ENCODE data around the gene RIPOR3. TPM values are rescaled to one million over a fixed set of nuclear protein-coding genes. Genes with fewer than 3 reads are reported as not detected.

Gene RIPOR3
- total RNA-seq, 1 donor from 2014 or later, result 15.1 TPM

GRCh38 chr20:50594591-50595432 lies 96.5 kb downstream of the RIPOR3 start:
- Histone ChIP-seq H3K9me3 (no peaks in the 10 kb centered on the region), H3K27ac (no peak overlapping the region), H3K27me3 (no peaks in the 10 kb centered on the region), H3K4me3 (no peak overlapping the region), H3K36me3 (no peaks in the 10 kb centered on the region), H3K4me1 (peaks cover 0 to 4% of the 10 kb centered on the region in 2 donors)
- DNase-seq (ENCODE audit: low spot score in 2 of 2), result peak in 1 of 2 donors; percentile 58
- intact Hi-C loops (cut with DNase I), result no loop called here
- TF ChIP-seq CTCF (IDR thresholded peaks at IDR 0.05), result no peak

GRCh38 chr20:50594231-50594590 lies 97.1 kb downstream of the RIPOR3 start:
- no peaks in the 10 kb centered on the region for H3K27me3 ChIP-seq
- TF ChIP-seq CTCF (IDR thresholded peaks at IDR 0.05), result no peak
- H3K4me3 ChIP-seq, result no peak overlapping the region
- H3K27ac ChIP-seq, result no peak overlapping the region
- peaks cover 0 to 4% of the 10 kb centered on the region in 2 donors for H3K4me1 ChIP-seq
- intact Hi-C loops (cut with DNase I), result no loop called here
- H3K9me3 ChIP-seq, result no peaks in the 10 kb centered on the region
- H3K36me3 ChIP-seq, result no peaks in the 10 kb centered on the region
- no peak for DNase-seq (ENCODE audit: low spot score in 2 of 2)

GRCh38 chr20:50593005-50593335 lies 98.4 kb downstream of the RIPOR3 start:
- H3K4me3 ChIP-seq, result no peak overlapping the region
- no peak for TF ChIP-seq CTCF (IDR thresholded peaks at IDR 0.05)
- H3K4me1 ChIP-seq, result peaks cover 0 to 4% of the 10 kb centered on the region in 2 donors
- DNase-seq (ENCODE audit: low spot score in 2 of 2), result peak in 1 of 2 donors; percentile 55
- H3K36me3 ChIP-seq, result no peaks in the 10 kb centered on the region
- H3K9me3 ChIP-seq, result no peaks in the 10 kb centered on the region
- intact Hi-C loops (cut with DNase I), result no loop called here
- no peaks in the 10 kb centered on the region for H3K27me3 ChIP-seq
- no peak overlapping the region for H3K27ac ChIP-seq

- DNase-seq (ENCODE audit: low spot score in 2 of 2), result peak in 1 of 2 donors; percentile 55
- H3K4me3 ChIP-seq, result no peak overlapping the region
- intact Hi-C loops (cut with DNase I), result no loop called here
- H3K27me3 ChIP-seq, result no peaks in the 10 kb centered on the region
- H3K36me3 ChIP-seq, result peaks cover 2 to 5% of the 10 kb centered on the region in 2 donors
- H3K27ac ChIP-seq, result no peak overlapping the region
- no peaks in the 10 kb centered on the region for H3K9me3 ChIP-seq
- H3K4me1 ChIP-seq, result peaks cover 0 to 4% of the 10 kb centered on the region in 2 donors
- TF ChIP-seq CTCF (IDR thresholded peaks at IDR 0.05), result no peak
Observed at GRCh38 chr20:50592282-50593004, 98.9 kb downstream of the RIPOR3 start.

- Histone ChIP-seq H3K4me3 (no peak overlapping the region), H3K36me3 (peaks cover 12 to 16% of the 10 kb centered on the region in 2 donors), H3K4me1 (peaks cover 0 to 4% of the 10 kb centered on the region in 2 donors), H3K27ac (no peak overlapping the region), H3K27me3 (no peaks in the 10 kb centered on the region), H3K9me3 (no peaks in the 10 kb centered on the region)
- DNase-seq (ENCODE audit: low spot score in 2 of 2), result no peak
- TF ChIP-seq CTCF (IDR thresholded peaks at IDR 0.05), result no peak
- intact Hi-C loops (cut with DNase I), result no loop called here
Observed at GRCh38 chr20:50591233-50591852, 100.0 kb downstream of the RIPOR3 start.
